Measurements from ENCODE around the gene TMEM43. TPM values are rescaled to one million over a fixed set of nuclear protein-coding genes. Genes with fewer than 3 reads are reported as not detected.
A peak's percentile ranks its signal among the peaks of the same experiment; 100 is the strongest.

TMEM43 gene
- total RNA-seq, 1 donor from 2014 or later = 103 TPM

GRCh38 chr3:14138109-14138877, 13.4 kb downstream of the TMEM43 start:
- DNase-seq = no peak

- no peak for DNase-seq
Measured at GRCh38 chr3:14138878-14139655, 14.2 kb downstream of the TMEM43 start.

GRCh38 chr3:14139771-14140170, 14.9 kb downstream of the TMEM43 start:
- no peak for DNase-seq

- DNase-seq = no peak
Measured at GRCh38 chr3:14140668-14141067, 15.8 kb downstream of the TMEM43 start.

GRCh38 chr3:14141144-14141543, 16.3 kb downstream of the TMEM43 start:
- no peak for DNase-seq

- no peak for DNase-seq
Measured at GRCh38 chr3:14141602-14142341, 16.9 kb downstream of the TMEM43 start.

GRCh38 chr3:14142567-14143270, 17.9 kb downstream of the TMEM43 start:
- peak; percentile 24 for DNase-seq

- DNase-seq = peak; percentile 55
Measured at GRCh38 chr3:14143271-14144225, 18.7 kb downstream of the TMEM43 start.

GRCh38 chr3:14144423-14145075, 19.7 kb downstream of the TMEM43 start:
- DNase-seq = peak; percentile 95

GRCh38 chr3:14145236-14145635, 20.4 kb downstream of the TMEM43 start:
- DNase-seq = no peak

- no peak for DNase-seq
Measured at GRCh38 chr3:14145670-14146380, 21.0 kb downstream of the TMEM43 start.

GRCh38 chr3:14146381-14147065, 21.7 kb downstream of the TMEM43 start:
- no peak for DNase-seq

- no peak for DNase-seq
Measured at GRCh38 chr3:14147066-14147435, 22.2 kb downstream of the TMEM43 start.

GRCh38 chr3:14147617-14148016, 22.8 kb downstream of the TMEM43 start:
- DNase-seq = no peak

GRCh38 chr3:14148041-14148985, 23.5 kb downstream of the TMEM43 start:
- peak; percentile 67 for DNase-seq

- DNase-seq = no peak
Measured at GRCh38 chr3:14150078-14150477, 25.2 kb downstream of the TMEM43 start.

GRCh38 chr3:14150491-14151230, 25.8 kb downstream of the TMEM43 start:
- DNase-seq = no peak
